Measurements from ENCODE around the gene CYP4B1. TPM values are rescaled to one million over a fixed set of nuclear protein-coding genes. Genes with fewer than 3 reads are reported as not detected.
"Not testable (repeated sequence)": the region's sequence is repeated elsewhere in the genome, so short reads cannot be mapped to it uniquely, and the experiment has no call there.

The CYP4B1 gene
- total RNA-seq, 1 experiment from 2014 or later, result 3.5 TPM

- Histone ChIP-seq H3K9me2 (ENCODE audit: insufficient read depth) (no peaks in the 10 kb centered on the region), H3K4me2 (no peak overlapping the region), H3K9me3 (ENCODE audit: insufficient read depth, low read depth) (peaks cover 26% of the 10 kb centered on the region; the same call in 1 of the 2 replicates), H3K27me3 (ENCODE audit: insufficient read depth, low read depth) (no peaks in the 10 kb centered on the region), H3K4me3 (no peak overlapping the region), H3K4me1 (replicated peaks; ENCODE audit: insufficient read depth) (peaks cover 12% of the 10 kb centered on the region; the same call in 1 of the 2 replicates), H3K79me2 (ENCODE audit: low read depth) (no peaks in the 10 kb centered on the region), H4K20me1 (ENCODE audit: insufficient read depth) (no peaks in the 10 kb centered on the region), H3F3A (ENCODE audit: insufficient read depth, low read depth) (no peaks in the 10 kb centered on the region), H3K27ac (no peak overlapping the region), H2AFZ (no peak overlapping the region), H3K36me3 (ENCODE audit: low read depth) (no peaks in the 10 kb centered on the region)
- BruUV-seq (replicated peaks), result no TSS peak
- intact Hi-C loops (cut with micrococcal nuclease; ENCODE audit: unreplicated experiment), result no loop called here
- ChIA-PET CTCF (no interaction called here), POLR2A (ENCODE audit: unreplicated experiment) (no interaction called here)
- TF ChIP-seq EZH2 (IDR thresholded peaks at IDR 0.05; ENCODE audit: low read depth) (no peak), CTCF (conservative IDR thresholded peaks at IDR 0.05) (no peak)
- DNase-seq, result no peak
Observed at GRCh38 chr1:46772571-46772970, 26.3 kb upstream of the CYP4B1 start.

GRCh38 chr1:46774297-46774696, 24.5 kb upstream of the CYP4B1 start:
- no peak overlapping the region for H3K27ac ChIP-seq
- H3K79me2 ChIP-seq (ENCODE audit: low read depth), result no peaks in the 10 kb centered on the region
- H3K36me3 ChIP-seq (ENCODE audit: low read depth), result no peaks in the 10 kb centered on the region
- H3K9me3 ChIP-seq (ENCODE audit: insufficient read depth, low read depth), result peaks cover 26% of the 10 kb centered on the region; the same call in 1 of the 2 replicates
- H2AFZ ChIP-seq, result no peak overlapping the region
- no peaks in the 10 kb centered on the region for H4K20me1 ChIP-seq (ENCODE audit: insufficient read depth)
- H3F3A ChIP-seq (ENCODE audit: insufficient read depth, low read depth), result no peaks in the 10 kb centered on the region
- no peak overlapping the region for H3K4me3 ChIP-seq
- H3K9me2 ChIP-seq (ENCODE audit: insufficient read depth), result no peaks in the 10 kb centered on the region
- intact Hi-C loops (cut with micrococcal nuclease; ENCODE audit: unreplicated experiment), result no loop called here
- POLR2A ChIA-PET (ENCODE audit: unreplicated experiment), result no interaction called here
- no peak for DNase-seq
- no peaks in the 10 kb centered on the region for H3K27me3 ChIP-seq (ENCODE audit: insufficient read depth, low read depth)
- CTCF ChIA-PET, result no interaction called here
- 0 out of 2 replicates have a peak, but pooled peaks cover under 1% of the 10 kb centered on the region for H3K4me1 ChIP-seq (replicated peaks; ENCODE audit: insufficient read depth)
- H3K4me2 ChIP-seq, result no peak overlapping the region
- TF ChIP-seq CTCF (conservative IDR thresholded peaks at IDR 0.05) (no peak), EZH2 (IDR thresholded peaks at IDR 0.05; ENCODE audit: low read depth) (no peak)
- BruUV-seq (replicated peaks), result no TSS peak

GRCh38 chr1:46778456-46778855, 20.4 kb upstream of the CYP4B1 start:
- BruUV-seq (replicated peaks); H3K9me3 ChIP-seq (ENCODE audit: insufficient read depth, low read depth); H3K4me1 ChIP-seq (replicated peaks; ENCODE audit: insufficient read depth); CTCF ChIA-PET; POLR2A ChIA-PET (ENCODE audit: unreplicated experiment); H3K9me2 ChIP-seq (ENCODE audit: insufficient read depth); H3K4me2 ChIP-seq; H2AFZ ChIP-seq; H3K4me3 ChIP-seq; H3F3A ChIP-seq (ENCODE audit: insufficient read depth, low read depth); H3K79me2 ChIP-seq (ENCODE audit: low read depth); H3K36me3 ChIP-seq (ENCODE audit: low read depth); H3K27me3 ChIP-seq (ENCODE audit: insufficient read depth, low read depth); H4K20me1 ChIP-seq (ENCODE audit: insufficient read depth); H3K27ac ChIP-seq; intact Hi-C loops (cut with micrococcal nuclease; ENCODE audit: unreplicated experiment); DNase-seq: not testable (repeated sequence)

- Histone ChIP-seq H4K20me1 (ENCODE audit: insufficient read depth) (no peaks in the 10 kb centered on the region), H3K36me3 (ENCODE audit: low read depth) (no peaks in the 10 kb centered on the region), H3K27me3 (ENCODE audit: insufficient read depth, low read depth) (no peaks in the 10 kb centered on the region), H3K9me3 (ENCODE audit: insufficient read depth, low read depth) (peaks cover 11% of the 10 kb centered on the region; the same call in 1 of the 2 replicates), H3K27ac (no peak overlapping the region), H2AFZ (no peak overlapping the region), H3K4me1 (replicated peaks; ENCODE audit: insufficient read depth) (no peaks in the 10 kb centered on the region), H3K79me2 (ENCODE audit: low read depth) (no peaks in the 10 kb centered on the region), H3K4me3 (no peak overlapping the region), H3F3A (ENCODE audit: insufficient read depth, low read depth) (no peaks in the 10 kb centered on the region), H3K9me2 (ENCODE audit: insufficient read depth) (no peaks in the 10 kb centered on the region), H3K4me2 (no peak overlapping the region)
- DNase-seq, result no peak
- CTCF ChIA-PET, result no interaction called here
- intact Hi-C loops (cut with micrococcal nuclease; ENCODE audit: unreplicated experiment), result no loop called here
- no peak for TF ChIP-seq EZH2 (IDR thresholded peaks at IDR 0.05; ENCODE audit: low read depth)
- TF ChIP-seq CTCF (conservative IDR thresholded peaks at IDR 0.05), result no peak
- no TSS peak for BruUV-seq (replicated peaks)
- POLR2A ChIA-PET (ENCODE audit: unreplicated experiment), result no interaction called here
Observed at GRCh38 chr1:46784666-46785065, 14.2 kb upstream of the CYP4B1 start.

GRCh38 chr1:46788634-46789033, 10.2 kb upstream of the CYP4B1 start:
- H4K20me1 ChIP-seq (ENCODE audit: insufficient read depth); H3K4me3 ChIP-seq; H3K36me3 ChIP-seq (ENCODE audit: low read depth); H3F3A ChIP-seq (ENCODE audit: insufficient read depth, low read depth); H3K9me3 ChIP-seq (ENCODE audit: insufficient read depth, low read depth); DNase-seq; H3K27me3 ChIP-seq (ENCODE audit: insufficient read depth, low read depth); POLR2A ChIA-PET (ENCODE audit: unreplicated experiment); H3K79me2 ChIP-seq (ENCODE audit: low read depth); H3K4me1 ChIP-seq (replicated peaks; ENCODE audit: insufficient read depth); H2AFZ ChIP-seq; H3K4me2 ChIP-seq; H3K9me2 ChIP-seq (ENCODE audit: insufficient read depth); H3K27ac ChIP-seq; intact Hi-C loops (cut with micrococcal nuclease; ENCODE audit: unreplicated experiment); CTCF ChIA-PET; BruUV-seq (replicated peaks): not testable (repeated sequence)

Measured in PC-9 (cell line).